Breast epithelium (tissue), 4 donors: ENCODE measurements around the gene MYOD1. TPM values are rescaled to one million over a fixed set of nuclear protein-coding genes. Genes with fewer than 3 reads are reported as not detected.

ENCODE experiments used
- DNase-seq, 2 donors: peaks; one replicate each; pipeline ENCODE4 v3.0.0-alpha.2; 2019; ENCODE audit warnings: low spot score in 2 of 2
- H3K27ac ChIP-seq, 2 donors: fragments of 200-600 bp; sonication (generic) in 1 of 2; one replicate each; pipeline ENCODE4 v1.5.1; 2016 to 2019; ENCODE audit warnings: mild to moderate bottlenecking in 1 of 2
- H3K27me3 ChIP-seq, 2 donors: fragments of 200-600 bp; sonication (generic) in 1 of 2; one replicate each; pipeline versions ENCODE4 v1.5.1 to v1.6.0; 2017 to 2019; ENCODE audit warnings: control low read depth in 1 of 2, mild to moderate bottlenecking in 1 of 2
- H3K36me3 ChIP-seq: fragments of 200-600 bp; one replicate; pipeline ENCODE4 v1.5.1; 2019
- H3K4me1 ChIP-seq, 2 donors: fragments of 200-600 bp; sonication (generic); one replicate each; pipeline ENCODE4 v1.5.1; 2016 to 2019; ENCODE audit warnings: control low read depth in 1 of 2
- H3K4me3 ChIP-seq, 3 donors: fragments of 200-600 bp; sonication (generic); 1 replicate in 2 of 3; 2 replicates in 1 of 3; pipeline ENCODE4 v1.5.1; 2016 to 2019; ENCODE audit warnings: mild to moderate bottlenecking in 3 of 3, moderate library complexity in 2 of 3
- H3K9me3 ChIP-seq, 2 donors: fragments of 200-600 bp; sonication (generic) in 1 of 2; one replicate each; pipeline ENCODE4 v1.5.1; 2016 to 2019; ENCODE audit warnings: control low read depth in 1 of 2
- POLR2A ChIP-seq: fragments of 450-650 bp; IDR thresholded peaks from one replicate; pipeline ENCODE4 v1.6.1; 2016; ENCODE audit warnings: antibody characterized with exemption, mild to moderate bottlenecking, moderate library complexity
- POLR2AphosphoS5 ChIP-seq, 3 donors: sonication (generic); formaldehyde crosslinking; IDR thresholded peaks; one replicate each; pipeline ENCODE4 v1.6.1; 2017; ENCODE audit warnings: antibody characterized with exemption in 3 of 3
- intact Hi-C: fragments of 100-400 bp; cut with DNase I; formaldehyde crosslinking; loops from one replicate; pipeline ENCODE4 v1.15.1; 2023; ENCODE audit warnings: low total_unique reads
- total RNA-seq, 3 donors: library from RNA; depleted of rRNA; stranded (reverse); fragments of >200 nt; gene quantifications; one replicate each; pipeline ENCODE4 v1.1.0, GENCODE V29; 2016
- TF ChIP-seq, protein P1 (sequence below), 3 donors: fragments of 450-650 bp; IDR thresholded peaks; one replicate each; pipeline ENCODE4 v1.5.1; 2016 to 2017; ENCODE audit warnings: antibody characterized with exemption in 3 of 3, mild to moderate bottlenecking in 3 of 3, moderate library complexity in 3 of 3

MYOD1 gene
- total RNA-seq, 3 donors from 2014 or later = not detected

DNA sequence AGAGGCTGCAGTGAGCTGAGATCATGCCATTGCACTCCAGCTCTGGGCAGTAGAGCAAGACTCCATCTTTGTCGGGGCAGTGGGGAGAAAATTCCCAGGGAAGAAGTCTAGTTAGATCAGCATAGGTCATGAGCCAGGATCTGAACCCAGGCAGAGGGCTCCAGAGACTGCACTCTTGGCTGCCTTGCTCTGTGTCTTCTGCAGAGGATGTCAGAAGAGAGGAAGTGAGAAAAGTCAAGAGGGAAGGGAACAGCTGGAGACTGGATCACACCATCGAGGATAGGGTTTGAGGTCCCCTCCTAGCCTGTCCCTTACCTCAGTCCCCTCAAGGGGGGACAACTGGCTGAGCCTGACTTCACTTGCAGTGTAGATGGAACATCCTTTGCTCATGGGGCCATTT is 5.8 kb downstream of the MYOD1 start:
- DNase-seq = no peak
- no peaks in the 10 kb centered on the region for H3K9me3 ChIP-seq
- H3K27ac ChIP-seq = no peak overlapping the region
- no peaks in the 10 kb centered on the region for H3K36me3 ChIP-seq
- peaks cover 4 to 52% of the 10 kb centered on the region in 2 donors for H3K27me3 ChIP-seq
- TF ChIP-seq POLR2A = no peak
- TF ChIP-seq, protein P1, sequence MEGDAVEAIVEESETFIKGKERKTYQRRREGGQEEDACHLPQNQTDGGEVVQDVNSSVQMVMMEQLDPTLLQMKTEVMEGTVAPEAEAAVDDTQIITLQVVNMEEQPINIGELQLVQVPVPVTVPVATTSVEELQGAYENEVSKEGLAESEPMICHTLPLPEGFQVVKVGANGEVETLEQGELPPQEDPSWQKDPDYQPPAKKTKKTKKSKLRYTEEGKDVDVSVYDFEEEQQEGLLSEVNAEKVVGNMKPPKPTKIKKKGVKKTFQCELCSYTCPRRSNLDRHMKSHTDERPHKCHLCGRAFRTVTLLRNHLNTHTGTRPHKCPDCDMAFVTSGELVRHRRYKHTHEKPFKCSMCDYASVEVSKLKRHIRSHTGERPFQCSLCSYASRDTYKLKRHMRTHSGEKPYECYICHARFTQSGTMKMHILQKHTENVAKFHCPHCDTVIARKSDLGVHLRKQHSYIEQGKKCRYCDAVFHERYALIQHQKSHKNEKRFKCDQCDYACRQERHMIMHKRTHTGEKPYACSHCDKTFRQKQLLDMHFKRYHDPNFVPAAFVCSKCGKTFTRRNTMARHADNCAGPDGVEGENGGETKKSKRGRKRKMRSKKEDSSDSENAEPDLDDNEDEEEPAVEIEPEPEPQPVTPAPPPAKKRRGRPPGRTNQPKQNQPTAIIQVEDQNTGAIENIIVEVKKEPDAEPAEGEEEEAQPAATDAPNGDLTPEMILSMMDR (IDR thresholded peaks at IDR 0.05) = no peak
- no peak for TF ChIP-seq POLR2AphosphoS5 (IDR thresholded peaks at IDR 0.05)
- H3K4me3 ChIP-seq = no peak overlapping the region
- no peaks in the 10 kb centered on the region for H3K4me1 ChIP-seq
- intact Hi-C loops = no loop called here

DNA sequence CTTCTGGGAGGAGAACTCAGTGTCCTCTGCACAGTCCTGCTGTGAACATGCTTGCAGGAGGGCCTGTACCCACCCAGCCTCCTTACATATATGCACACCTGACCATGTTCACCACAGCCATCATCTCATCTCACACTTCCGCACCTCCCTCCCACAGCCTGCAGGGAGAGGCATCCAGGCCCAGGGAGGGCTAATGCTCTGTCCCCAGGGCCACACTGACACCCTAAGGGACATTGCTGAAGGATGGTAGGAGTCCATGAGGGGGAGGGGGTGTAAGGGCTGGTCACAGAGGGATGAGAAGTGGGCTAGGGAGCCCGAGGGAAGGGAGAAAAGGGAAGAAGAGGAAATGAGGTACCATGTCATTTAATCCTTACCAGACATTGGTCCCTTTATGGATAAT is 10.8 kb downstream of the MYOD1 start:
- Histone ChIP-seq H3K4me3 (no peak overlapping the region), H3K9me3 (no peaks in the 10 kb centered on the region), H3K27me3 (peaks cover 0 to 10% of the 10 kb centered on the region in 2 donors), H3K4me1 (no peaks in the 10 kb centered on the region), H3K36me3 (no peaks in the 10 kb centered on the region), H3K27ac (no peak overlapping the region)
- intact Hi-C loops = loop anchor here (5.0 kb wide), 1 partner anchor 247 kb away; no protein-coding TSS in a partner anchor
- no peak for TF ChIP-seq POLR2AphosphoS5 (IDR thresholded peaks at IDR 0.05)
- TF ChIP-seq POLR2A = no peak
- TF ChIP-seq, protein P1 (IDR thresholded peaks at IDR 0.05) = no peak
- no peak for DNase-seq

DNA sequence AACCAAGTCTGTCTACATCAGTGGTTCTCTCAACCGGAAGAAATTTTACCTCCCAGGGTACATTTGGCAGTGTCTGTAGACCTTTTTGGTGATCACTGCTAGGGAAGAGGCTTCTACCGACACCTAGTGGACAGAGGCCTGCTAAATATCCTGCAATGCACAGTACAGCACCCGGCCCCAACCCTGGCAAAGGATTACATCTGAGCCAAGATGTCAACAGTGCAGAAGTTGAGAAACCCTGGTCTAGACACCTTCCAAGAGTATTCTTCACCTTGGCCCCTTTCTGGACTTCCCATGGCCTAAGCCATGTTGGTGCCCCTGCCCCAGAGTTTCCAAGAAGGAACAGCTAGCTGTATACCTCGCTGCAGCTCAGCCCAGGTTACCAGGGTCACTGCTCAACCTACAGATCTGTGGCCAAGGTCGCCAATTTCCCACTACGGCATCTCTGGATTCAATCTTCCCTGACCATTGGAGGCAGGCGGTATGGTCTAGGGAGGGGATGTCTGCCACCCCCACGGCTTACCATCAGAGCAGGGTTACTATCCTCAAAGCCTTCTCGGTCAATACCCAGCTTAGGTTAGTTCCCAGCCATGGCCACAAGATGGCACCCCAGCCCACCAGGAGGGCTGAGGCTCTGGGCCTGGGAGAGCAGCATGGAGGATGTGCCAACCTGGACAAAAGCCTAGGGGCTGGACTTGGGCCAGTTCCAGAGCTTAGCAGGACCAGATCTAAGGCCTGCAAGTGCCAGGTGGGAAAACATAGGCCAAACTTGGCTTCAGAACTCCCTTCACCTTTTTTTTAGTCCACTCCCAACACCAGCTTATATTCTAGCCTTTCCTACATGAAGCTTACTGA is 11.5 kb downstream of the MYOD1 start:
- H3K4me1 ChIP-seq = no peaks in the 10 kb centered on the region
- H3K4me3 ChIP-seq = no peak overlapping the region
- peak; percentile 83 to 92 for DNase-seq
- no peaks in the 10 kb centered on the region for H3K36me3 ChIP-seq
- no peak overlapping the region for H3K27ac ChIP-seq
- no peaks in the 10 kb centered on the region for H3K9me3 ChIP-seq
- TF ChIP-seq POLR2A (no peak), POLR2AphosphoS5 (IDR thresholded peaks at IDR 0.05) (peak in 1 of 3 donors; percentile 81)
- TF ChIP-seq, protein P1 (IDR thresholded peaks at IDR 0.05) = peak; percentile 57 to 90 (median 90)
- intact Hi-C loops = loop anchor here (5.0 kb wide), 1 partner anchor 246 kb away; no protein-coding TSS in a partner anchor
- peaks cover 2 to 10% of the 10 kb centered on the region in 2 donors for H3K27me3 ChIP-seq

DNA sequence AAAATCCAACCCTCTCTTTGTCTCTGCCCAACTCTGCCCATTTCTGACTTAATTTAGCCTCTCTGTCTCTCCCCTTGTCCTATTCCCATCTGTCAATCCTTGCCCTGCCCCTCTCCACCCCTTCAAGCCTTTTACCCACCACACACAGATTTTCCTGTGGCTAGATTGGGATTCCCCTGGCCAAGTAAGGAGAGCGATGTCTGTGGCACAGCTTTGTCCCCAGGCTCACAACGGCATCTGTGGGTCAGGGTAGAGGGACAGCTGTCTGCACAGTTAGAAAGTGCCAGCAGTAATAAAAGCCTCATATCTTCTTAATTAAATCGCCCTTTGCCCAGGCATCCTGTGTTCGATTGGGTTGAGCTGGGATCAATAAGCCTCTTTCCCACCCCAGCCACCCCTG is 13.9 kb downstream of the MYOD1 start:
- Histone ChIP-seq H3K27me3 (peaks cover 10 to 34% of the 10 kb centered on the region in 2 donors), H3K4me1 (no peaks in the 10 kb centered on the region), H3K27ac (no peak overlapping the region), H3K4me3 (no peak overlapping the region), H3K36me3 (no peaks in the 10 kb centered on the region), H3K9me3 (no peaks in the 10 kb centered on the region)
- intact Hi-C loops = loop anchor here (5.0 kb wide), 1 partner anchor 244 kb away; no protein-coding TSS in a partner anchor
- TF ChIP-seq POLR2A (no peak), POLR2AphosphoS5 (IDR thresholded peaks at IDR 0.05) (no peak)
- TF ChIP-seq, protein P1 (IDR thresholded peaks at IDR 0.05) = no peak
- no peak for DNase-seq

DNA sequence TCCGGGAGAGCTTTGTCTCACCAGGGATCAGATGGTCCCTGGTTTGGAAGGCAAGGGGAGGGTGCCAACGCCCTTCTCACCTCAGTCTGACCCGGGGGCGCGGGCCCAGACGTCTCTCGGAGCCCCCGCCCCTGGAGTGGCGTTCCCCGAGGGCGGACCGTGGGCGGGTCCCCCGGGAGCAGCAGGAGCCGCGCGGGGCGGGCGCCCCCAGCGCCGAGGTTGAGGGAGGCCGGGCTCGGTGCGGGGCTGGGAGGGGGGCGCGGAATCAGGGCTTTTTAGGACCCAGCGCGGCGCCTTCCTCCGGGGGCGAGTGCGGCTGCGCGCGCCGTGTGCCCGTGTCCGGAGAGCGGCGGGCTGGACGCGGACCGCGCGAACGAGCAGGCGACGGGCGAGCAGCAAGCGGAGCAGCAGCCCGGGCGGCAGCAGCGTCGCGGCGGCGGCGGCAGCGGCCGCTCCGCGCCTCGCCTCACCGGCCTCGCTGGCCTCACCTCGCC is 15.1 kb downstream of the MYOD1 start, which contains the start of gene KCNC1:
KCNC1 (plus strand) TSS at position 364 of the 494 bp plus-strand sequence. CDS start 1,222 bp downstream, outside the sequence.
- DNase-seq = peak in 1 of 2 donors; percentile 50
- no peaks in the 10 kb centered on the region for H3K4me1 ChIP-seq

More for the DNA sequence above, 15.1 kb downstream of the MYOD1 start, which contains the start of gene KCNC1:
- no peak within 1 kb of the TSS for H3K27ac ChIP-seq
- intact Hi-C loops = loop anchor here (5.0 kb wide), 1 partner anchor 243 kb away; no protein-coding TSS in a partner anchor
- no peaks in the 10 kb centered on the region for H3K9me3 ChIP-seq
- H3K27me3 ChIP-seq = peaks cover 10 to 43% of the 10 kb centered on the region in 2 donors
- no peaks in the 10 kb centered on the region for H3K36me3 ChIP-seq
- TF ChIP-seq, protein P1 (IDR thresholded peaks at IDR 0.05) = no peak
- no peak for TF ChIP-seq POLR2AphosphoS5 (IDR thresholded peaks at IDR 0.05)
- no peak for TF ChIP-seq POLR2A
- peak within 1 kb of the TSS; percentile 23 to 66 (median 43) for H3K4me3 ChIP-seq
